OCI-LY3 (cell line): ENCODE data around the gene PEA15.

Experiments
- EZH2phosphoT487 ChIP-seq: fragments of 200-600 bp; shearing (Covaris generic); IDR thresholded peaks from 2 replicates; pipeline ENCODE4 v1.6.1; 2018; ENCODE audit warnings: antibody characterized with exemption, mixed run types, low read depth
- TF ChIP-seq, protein P1 (sequence below): fragments of 200-600, 300-600 bp; sonication (generic); IDR thresholded peaks from 2 replicates; pipeline ENCODE4 v1.5.1; 2014; ENCODE audit warnings: antibody characterized with exemption, low read length, low read depth

DNA sequence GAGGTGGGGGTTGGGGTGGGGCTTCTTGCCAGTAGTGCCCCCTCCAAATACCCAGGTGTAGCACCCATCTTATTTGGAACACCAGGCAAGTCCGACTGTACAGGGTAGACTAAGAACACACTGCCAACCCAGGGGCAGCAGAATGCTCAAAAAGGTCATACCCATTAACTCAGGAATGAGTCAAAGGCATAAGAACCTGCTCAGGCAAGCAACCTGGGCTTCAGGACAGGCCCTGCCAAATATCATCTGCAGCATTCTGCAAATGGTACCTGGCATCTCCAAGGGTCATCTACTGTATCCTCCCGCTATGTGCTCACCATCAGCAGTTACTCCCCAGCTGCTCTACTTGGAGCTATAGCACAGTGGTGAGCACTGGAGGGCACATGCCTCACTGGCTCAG, 19.4 kb downstream of the PEA15 start:
- TF ChIP-seq, protein P1, sequence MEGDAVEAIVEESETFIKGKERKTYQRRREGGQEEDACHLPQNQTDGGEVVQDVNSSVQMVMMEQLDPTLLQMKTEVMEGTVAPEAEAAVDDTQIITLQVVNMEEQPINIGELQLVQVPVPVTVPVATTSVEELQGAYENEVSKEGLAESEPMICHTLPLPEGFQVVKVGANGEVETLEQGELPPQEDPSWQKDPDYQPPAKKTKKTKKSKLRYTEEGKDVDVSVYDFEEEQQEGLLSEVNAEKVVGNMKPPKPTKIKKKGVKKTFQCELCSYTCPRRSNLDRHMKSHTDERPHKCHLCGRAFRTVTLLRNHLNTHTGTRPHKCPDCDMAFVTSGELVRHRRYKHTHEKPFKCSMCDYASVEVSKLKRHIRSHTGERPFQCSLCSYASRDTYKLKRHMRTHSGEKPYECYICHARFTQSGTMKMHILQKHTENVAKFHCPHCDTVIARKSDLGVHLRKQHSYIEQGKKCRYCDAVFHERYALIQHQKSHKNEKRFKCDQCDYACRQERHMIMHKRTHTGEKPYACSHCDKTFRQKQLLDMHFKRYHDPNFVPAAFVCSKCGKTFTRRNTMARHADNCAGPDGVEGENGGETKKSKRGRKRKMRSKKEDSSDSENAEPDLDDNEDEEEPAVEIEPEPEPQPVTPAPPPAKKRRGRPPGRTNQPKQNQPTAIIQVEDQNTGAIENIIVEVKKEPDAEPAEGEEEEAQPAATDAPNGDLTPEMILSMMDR, result no peak
- no peak for TF ChIP-seq EZH2phosphoT487
